HEK293 (cell line): ENCODE measurements around the gene DMWD.
A peak's percentile ranks its signal among the peaks of the same experiment; 100 is the strongest.

Experiments used
- CTCF ChIA-PET: fragments of 350-600 bp; formaldehyde crosslinking; extraction: SDS; loops from one replicate; lab custom pipeline; 2021; ENCODE audit warnings: antibody characterized with exemption; lab: Yijun Ruan, JAX
- POLR2A ChIA-PET: fragments of 300-600 bp; formaldehyde crosslinking; extraction: SDS; loops from one replicate; lab custom pipeline; 2020; ENCODE audit warnings: antibody characterized with exemption, inconsistent platforms; lab: Yijun Ruan, JAX
- H3K27ac ChIP-seq: fragments of 200-500 bp; sonication (Bioruptor generic); 2 replicates; pipeline ENCODE4 v1.5.1; 2014; ENCODE audit warnings: low read depth, low read length, control low read depth, inconsistent platforms; ENCODE audit errors: extremely low read depth
- H3K36me3 ChIP-seq, 2 experiments: fragments of 200-500 bp in 1 of 2; sonication (Bioruptor generic) in 1 of 2; 1 replicate in 1 of 2; 2 replicates in 1 of 2; pipeline ENCODE4 v1.5.1; 2014 to 2017; ENCODE audit warnings: inconsistent platforms in 2 of 2, low read length in 2 of 2; ENCODE audit not compliant: control insufficient read depth in 2 of 2, insufficient read depth in 1 of 2
- H3K4me1 ChIP-seq: fragments of 200-500 bp; sonication (Bioruptor generic); 2 replicates; pipeline ENCODE4 v1.5.1; 2014; ENCODE audit warnings: mild to moderate bottlenecking, low read length, inconsistent platforms; ENCODE audit not compliant: control insufficient read depth, insufficient read depth
- H3K4me3 ChIP-seq: 2 replicates; pipeline ENCODE4 v1.5.1; 2011; ENCODE audit warnings: low read depth, mild to moderate bottlenecking, control low read depth, low read length, moderate library complexity
- H3K9me3 ChIP-seq: fragments of 200-500 bp; sonication (Bioruptor generic); 2 replicates; pipeline ENCODE4 v1.5.1; 2014; ENCODE audit warnings: low read depth, low read length, inconsistent platforms; ENCODE audit not compliant: control insufficient read depth, insufficient read depth
- BCL11A ChIP-seq: fragments of 450-650 bp; formaldehyde crosslinking; IDR thresholded peaks from 2 replicates; pipeline ENCODE4 v1.5.1; 2016; ENCODE audit warnings: low read depth, missing biosample characterization, missing genetic modification characterization
- CTCF ChIP-seq: fragments of 450-650 bp; formaldehyde crosslinking; IDR thresholded peaks from 2 replicates; pipeline ENCODE4 v1.5.1; 2016; ENCODE audit warnings: missing biosample characterization, missing genetic modification characterization
- GLI2 ChIP-seq: fragments of 450-650 bp; formaldehyde crosslinking; IDR thresholded peaks from 2 replicates; pipeline ENCODE4; 2017; ENCODE audit warnings: missing biosample characterization, missing genetic modification characterization, low read depth, borderline replicate concordance
- GLIS2 ChIP-seq: fragments of 450-650 bp; formaldehyde crosslinking; IDR thresholded peaks from 2 replicates; pipeline ENCODE4 v1.5.1; 2016; ENCODE audit warnings: missing biosample characterization, missing genetic modification characterization
- KLF16 ChIP-seq: fragments of 450-650 bp; formaldehyde crosslinking; IDR thresholded peaks from 2 replicates; pipeline ENCODE4 v1.5.1; 2017; ENCODE audit warnings: missing biosample characterization, missing genetic modification characterization
- KLF8 ChIP-seq: fragments of 450-650 bp; formaldehyde crosslinking; IDR thresholded peaks from 2 replicates; pipeline ENCODE4 v1.5.1; 2016; ENCODE audit warnings: missing biosample characterization, missing genetic modification characterization
- KLF9 ChIP-seq: fragments of 450-650 bp; formaldehyde crosslinking; IDR thresholded peaks from 2 replicates; pipeline ENCODE4 v1.5.1; 2016; ENCODE audit warnings: missing biosample characterization, missing genetic modification characterization, low read depth
- MYNN ChIP-seq: fragments of 450-650 bp; formaldehyde crosslinking; IDR thresholded peaks from 2 replicates; pipeline ENCODE4 v1.5.1; 2016; ENCODE audit warnings: missing biosample characterization, missing genetic modification characterization, borderline replicate concordance
- SP2 ChIP-seq: fragments of 450-650 bp; formaldehyde crosslinking; IDR thresholded peaks from 2 replicates; pipeline ENCODE4 v1.5.1; 2016; ENCODE audit warnings: missing biosample characterization, missing genetic modification characterization
- SP3 ChIP-seq: fragments of 450-650 bp; formaldehyde crosslinking; IDR thresholded peaks from 2 replicates; pipeline ENCODE4 v1.5.1; 2016; ENCODE audit warnings: missing biosample characterization, missing genetic modification characterization
- TSHZ1 ChIP-seq: fragments of 450-650 bp; formaldehyde crosslinking; IDR thresholded peaks from 2 replicates; pipeline ENCODE4 v1.5.1; 2016; ENCODE audit warnings: missing biosample characterization, missing genetic modification characterization, borderline replicate concordance
- WT1 ChIP-seq: fragments of 450-650 bp; formaldehyde crosslinking; IDR thresholded peaks from 2 replicates; pipeline ENCODE4 v1.5.1; 2016; ENCODE audit warnings: missing biosample characterization, missing genetic modification characterization
- ZBTB17 ChIP-seq: fragments of 450-650 bp; formaldehyde crosslinking; IDR thresholded peaks from 2 replicates; pipeline ENCODE4 v1.5.1; 2016; ENCODE audit warnings: missing biosample characterization, missing genetic modification characterization
- ZBTB21 ChIP-seq: fragments of 450-650 bp; formaldehyde crosslinking; IDR thresholded peaks from 2 replicates; pipeline ENCODE4 v1.5.1; 2017; ENCODE audit warnings: missing biosample characterization, missing genetic modification characterization
- ZBTB48 ChIP-seq: fragments of 450-650 bp; formaldehyde crosslinking; IDR thresholded peaks from 2 replicates; pipeline ENCODE4 v1.5.1; 2016; ENCODE audit warnings: missing biosample characterization, missing genetic modification characterization
- ZNF140 ChIP-seq: fragments of 450-650 bp; formaldehyde crosslinking; IDR thresholded peaks from 2 replicates; pipeline ENCODE4 v1.5.1; 2016; ENCODE audit warnings: missing biosample characterization, missing genetic modification characterization
- ZNF157 ChIP-seq: fragments of 450-650 bp; formaldehyde crosslinking; IDR thresholded peaks from 2 replicates; pipeline ENCODE4 v1.5.1; 2016; ENCODE audit warnings: missing biosample characterization, missing genetic modification characterization
- ZNF211 ChIP-seq: fragments of 450-650 bp; formaldehyde crosslinking; IDR thresholded peaks from 2 replicates; pipeline ENCODE4 v1.5.1; 2016; ENCODE audit warnings: low read depth, missing biosample characterization, missing genetic modification characterization
- ZNF248 ChIP-seq: fragments of 450-650 bp; formaldehyde crosslinking; IDR thresholded peaks from 2 replicates; pipeline ENCODE4 v1.5.1; 2017; ENCODE audit warnings: missing biosample characterization, missing genetic modification characterization
- ZNF366 ChIP-seq: fragments of 450-650 bp; formaldehyde crosslinking; conservative IDR thresholded peaks from 2 replicates; pipeline ENCODE4 v1.5.1; 2016; ENCODE audit warnings: missing biosample characterization, missing genetic modification characterization
- ZNF423 ChIP-seq: fragments of 450-650 bp; formaldehyde crosslinking; IDR thresholded peaks from 2 replicates; pipeline ENCODE4 v1.5.1; 2016; ENCODE audit warnings: missing biosample characterization, missing genetic modification characterization
- ZNF501 ChIP-seq: fragments of 450-650 bp; formaldehyde crosslinking; IDR thresholded peaks from 2 replicates; pipeline ENCODE4 v1.5.1; 2016; ENCODE audit warnings: missing biosample characterization, missing genetic modification characterization
- ZNF561 ChIP-seq: fragments of 450-650 bp; IDR thresholded peaks from 2 replicates; pipeline ENCODE4 v1.5.1; 2018; ENCODE audit warnings: missing biosample characterization, missing genetic modification characterization, borderline replicate concordance
- ZNF626 ChIP-seq: fragments of 450-650 bp; sonication (Bioruptor Pico); formaldehyde crosslinking; IDR thresholded peaks from 2 replicates; pipeline ENCODE4 v1.5.1; 2018; ENCODE audit warnings: missing biosample characterization, missing genetic modification characterization, inconsistent platforms
- ZNF629 ChIP-seq: fragments of 450-650 bp; formaldehyde crosslinking; IDR thresholded peaks from 2 replicates; pipeline ENCODE4 v1.5.1; 2017; ENCODE audit warnings: missing biosample characterization, missing genetic modification characterization
- ZNF692 ChIP-seq: fragments of 450-650 bp; formaldehyde crosslinking; IDR thresholded peaks from 2 replicates; pipeline ENCODE4 v1.5.1; 2016; ENCODE audit warnings: missing biosample characterization, missing genetic modification characterization
- ZNF777 ChIP-seq: fragments of 450-650 bp; formaldehyde crosslinking; IDR thresholded peaks from 2 replicates; pipeline ENCODE4 v1.5.1; 2017; ENCODE audit warnings: missing biosample characterization, missing genetic modification characterization, borderline replicate concordance
- ZSCAN18 ChIP-seq: fragments of 450-650 bp; formaldehyde crosslinking; IDR thresholded peaks from 2 replicates; pipeline ENCODE4 v1.5.1; 2016; ENCODE audit warnings: missing biosample characterization, missing genetic modification characterization
- ZSCAN30 ChIP-seq: fragments of 450-650 bp; IDR thresholded peaks from 2 replicates; pipeline ENCODE4 v1.5.1; 2018; ENCODE audit warnings: missing biosample characterization, mild to moderate bottlenecking, missing genetic modification characterization, moderate library complexity

The DMWD gene

GRCh38 chr19:45767881-45768654, 24.6 kb downstream of the DMWD start (continued):
- TF ChIP-seq KLF9 (tag by site-specific recombination) = peak; percentile 75
- 0 out of 2 replicates have a peak, but pooled peaks have one; percentile 35 for TF ChIP-seq ZNF777 (tag by site-specific recombination)
- TF ChIP-seq CTCF = peak; percentile 25; the same call in 1 of the 2 replicates
- TF ChIP-seq ZSCAN18 (tag by site-specific recombination) = no peak
- TF ChIP-seq TSHZ1 (tag by site-specific recombination) = no peak
- TF ChIP-seq ZNF248 (tag by site-specific recombination) = no peak
- TF ChIP-seq ZBTB17 (tag by site-specific recombination) = peak; percentile 47
- TF ChIP-seq ZNF140 (tag by site-specific recombination) = no peak
- TF ChIP-seq ZNF501 (tag by site-specific recombination) = no peak
- TF ChIP-seq KLF8 (tag by site-specific recombination) = peak; percentile 86
- TF ChIP-seq KLF16 (tag by site-specific recombination) = peak; percentile 23; the same call in 1 of the 2 replicates
- TF ChIP-seq SP3 (tag by site-specific recombination) = peak; percentile 35
- TF ChIP-seq ZBTB21 (tag by site-specific recombination) = no peak
- no peak for TF ChIP-seq ZNF211
- no peak for TF ChIP-seq MYNN (tag by site-specific recombination)
- TF ChIP-seq, all 188 proteins: peak for 25

- no peaks in the 10 kb centered on the region for H3K9me3 ChIP-seq
- H3K4me3 ChIP-seq = peak overlapping the region; percentile 70
- H3K27ac ChIP-seq = peak overlapping the region; percentile 98
- TF ChIP-seq ZSCAN30 (tag by site-specific recombination) (0 out of 2 replicates have a peak, but pooled peaks have one; percentile 49), ZNF629 (tag by site-specific recombination) (0 out of 2 replicates have a peak, but pooled peaks have one; percentile 40), GLI2 (tag by site-specific recombination) (no peak), ZBTB48 (tag by site-specific recombination) (0 out of 2 replicates have a peak, but pooled peaks have one; percentile 55), ZNF626 (tag by site-specific recombination) (no peak), ZNF157 (tag by site-specific recombination) (no peak), GLIS2 (tag by site-specific recombination) (0 out of 2 replicates have a peak, but pooled peaks have one; percentile 34), WT1 (peak; percentile 88), ZNF423 (tag by site-specific recombination) (peak; percentile 60), ZNF692 (tag by site-specific recombination) (0 out of 2 replicates have a peak, but pooled peaks have one; percentile 21), ZNF561 (0 out of 2 replicates have a peak, but pooled peaks have one; percentile 38), BCL11A (tag by site-specific recombination) (peak; percentile 47), ZNF366 (tag by site-specific recombination) (peak; percentile 77), KLF8 (tag by site-specific recombination) (peak; percentile 85), SP2 (peak; percentile 60)
Measured at GRCh38 chr19:45767410-45767880, 25.2 kb downstream of the DMWD start.

More at GRCh38 chr19:45767410-45767880, 25.2 kb downstream of the DMWD start:
- peaks cover 25% of the 10 kb centered on the region for H3K4me1 ChIP-seq
- ChIA-PET POLR2A (interaction anchor here (0.6 to 7.2 kb wide), 15 partner anchors 10 to 126 kb away, joined by 3 to 133 read pairs (median 14); partner anchors contain the start of genes DMWD, FBXO46, QPCTL and SNRPD2), CTCF (interaction anchor here (0.9 to 2.8 kb wide), 4 partner anchors 50 to 96 kb away, joined by 3 to 37 read pairs (median 6); partner anchors contain the start of genes QPCTL and SNRPD2)
- H3K36me3 ChIP-seq = peaks cover 0 to 12% of the 10 kb centered on the region in 2 experiments; a peak in 2 of 3 replicates
